H1 (cell line): ENCODE data around the gene NDFIP2. TPM values are rescaled to one million over a fixed set of nuclear protein-coding genes. Genes with fewer than 3 reads are reported as not detected.

ENCODE experiments used
- ASH2L ChIP-seq: fragments of 200-600, 300-600 bp; sonication (generic); IDR thresholded peaks from one replicate; pipeline ENCODE4 v1.7.1; 2017; ENCODE audit warnings: low read length
- CHD2 ChIP-seq: IDR thresholded peaks from 2 replicates; pipeline ENCODE4 v1.6.1; 2012; ENCODE audit warnings: low read length, improper control_type of control experiment
- E2F6 ChIP-seq: IDR thresholded peaks from 2 replicates; pipeline ENCODE4 v1.6.1; 2012; ENCODE audit warnings: inconsistent platforms
- GTF2F1 ChIP-seq: IDR thresholded peaks from 2 replicates; pipeline ENCODE4 v1.6.1; 2012; ENCODE audit warnings: low read depth, low read length, improper control_type of control experiment, borderline replicate concordance
- KDM5A ChIP-seq: fragments of 200-600 bp; IDR thresholded peaks from 2 replicates; pipeline ENCODE4 v1.7.1; 2012; ENCODE audit warnings: mild to moderate bottlenecking, low read length, inconsistent platforms, mixed read lengths
- MAX ChIP-seq: IDR thresholded peaks from 2 replicates; pipeline ENCODE4 v1.6.1; 2012; ENCODE audit warnings: inconsistent platforms
- NANOG ChIP-seq: IDR thresholded peaks from 2 replicates; pipeline ENCODE4 v1.6.1; 2011; ENCODE audit warnings: low read length, low read depth, mild to moderate bottlenecking, inconsistent platforms; ENCODE audit not compliant: insufficient read depth, poor library complexity, severe bottlenecking
- PHF8 ChIP-seq: fragments of 200-600 bp; sonication (generic); conservative IDR thresholded peaks from 2 replicates; pipeline ENCODE4 v1.7.1; 2012; ENCODE audit warnings: low read depth, mild to moderate bottlenecking, inconsistent platforms, low read length, moderate library complexity
- POLR2A ChIP-seq, 2 experiments: IDR thresholded peaks; 1 replicate in 1 of 2; 2 replicates in 1 of 2; pipeline ENCODE4 v1.6.1; 2011; ENCODE audit warnings: low read depth in 2 of 2, low read length in 2 of 2, mild to moderate bottlenecking in 2 of 2; ENCODE audit errors: control extremely low read depth in 1 of 2
- SIN3A ChIP-seq, 2 experiments: IDR thresholded peaks in 1 of 2; conservative IDR thresholded peaks in 1 of 2; 2 replicates each; pipeline ENCODE4 v1.6.1; 2011 to 2012; ENCODE audit warnings: low read length in 2 of 2, improper control_type of control experiment in 1 of 2, low read depth in 1 of 2, mild to moderate bottlenecking in 1 of 2
- SIRT6 ChIP-seq: IDR thresholded peaks from one replicate; pipeline ENCODE4 v1.7.1; 2012; ENCODE audit warnings: low read length, inconsistent platforms
- SP1 ChIP-seq: IDR thresholded peaks from 2 replicates; pipeline ENCODE4 v1.6.1; 2011; ENCODE audit warnings: low read depth, low read length
- SP2 ChIP-seq: IDR thresholded peaks from 2 replicates; pipeline ENCODE4 v1.6.1; 2012; ENCODE audit warnings: mild to moderate bottlenecking, low read length, inconsistent platforms
- SUZ12 ChIP-seq: fragments of 200-600 bp; sonication (generic); IDR thresholded peaks from 2 replicates; pipeline ENCODE4 v1.6.1; 2012; ENCODE audit warnings: mild to moderate bottlenecking, inconsistent platforms, low read length, moderate library complexity, mixed read lengths
- TAF7 ChIP-seq: optimal IDR thresholded peaks from 2 replicates; pipeline ENCODE3; 2011; ENCODE audit warnings: low read depth, mild to moderate bottlenecking, inconsistent platforms, low read length, moderate library complexity, borderline replicate concordance
- TCF12 ChIP-seq: IDR thresholded peaks from 2 replicates; pipeline ENCODE4 v1.6.1; 2011; ENCODE audit warnings: low read depth, mild to moderate bottlenecking, low read length
- YY1 ChIP-seq: IDR thresholded peaks from 2 replicates; pipeline ENCODE4 v1.6.1; 2011; ENCODE audit warnings: low read depth, mild to moderate bottlenecking, low read length
- polyA plus RNA-seq, 7 experiments: library from polyadenylated mRNA; depleted of rRNA in 3 of 7; stranded (reverse) in 5 of 7; unstranded in 2 of 7; fragments of >200 nt in 5 of 7; fragments of 200-250 nt in 2 of 7; gene quantifications; 1 replicate in 5 of 7; 2 replicates in 1 of 7; 4 replicates in 1 of 7; pipeline versions ENCODE4 v1.2.1 to v1.2.3, GENCODE V29; 2011 to 2013; ENCODE audit warnings: missing spikeins in 2 of 7, mixed read lengths in 2 of 7
- total RNA-seq: library from RNA; stranded (reverse); fragmentation: NEBNext Ultra II Directional; extraction: Animal tissue kit (Norgen Biotek cat#: 25700); gene quantifications from 2 replicates; pipeline ENCODE4 v1.2.1, GENCODE V29; 2021

NDFIP2 gene
- total and polyA plus RNA-seq, 2 of the 8 experiments (the other 6 are each of a cell fraction or from before 2014, with no cell fraction given) = 11.1 to 32.9 TPM

GRCh38 chr13:79590394-79590676, 109.4 kb downstream of the NDFIP2 start (continued):
- TF ChIP-seq SIRT6 = no peak
- no peak for TF ChIP-seq POLR2A (IDR thresholded peaks at IDR 0.05; ENCODE audit: control extremely low read depth in 1 of 2, low read depth in 2 of 2, low read length in 2 of 2)
- TF ChIP-seq KDM5A = no peak
- no peak for TF ChIP-seq PHF8
- TF ChIP-seq TAF7 = no peak
- TF ChIP-seq NANOG = no peak
- TF ChIP-seq GTF2F1 = no peak
- no peak for TF ChIP-seq CHD2
- TF ChIP-seq MAX = no peak
- TF ChIP-seq TCF12 = no peak
- TF ChIP-seq SP1 = no peak
- TF ChIP-seq SIN3A (conservative IDR thresholded peaks at IDR 0.05 in 1 of 2, IDR thresholded peaks at IDR 0.05 in 1 of 2; ENCODE audit: low read depth in 1 of 2, low read length in 2 of 2) = no peak
- TF ChIP-seq YY1 = no peak
- TF ChIP-seq SP2 = no peak
- TF ChIP-seq E2F6 = no peak
- no peak for TF ChIP-seq ASH2L
- no peak for TF ChIP-seq SUZ12
- TF ChIP-seq, all 59 proteins: peak for 0
